GM12891 (cell line): Measurements from ENCODE around the gene PGAM5.
"Not testable (repeated sequence)": the region's sequence is repeated elsewhere in the genome, so short reads cannot be mapped to it uniquely, and the experiment has no call there.

Experiments
- PAX5 ChIP-seq: IDR thresholded peaks from 2 replicates; pipeline ENCODE4 v1.6.1; 2011; ENCODE audit warnings: low read length, moderate library complexity, mild to moderate bottlenecking; ENCODE audit not compliant: insufficient read depth, severe bottlenecking
- POLR2A ChIP-seq: IDR thresholded peaks from 2 replicates; pipeline ENCODE4 v1.6.1; 2011; ENCODE audit warnings: low read depth, low read length, control low read depth
- POLR2AphosphoS5 ChIP-seq: IDR thresholded peaks from 2 replicates; pipeline ENCODE4 v1.6.1; 2011; ENCODE audit warnings: low read depth, low read length, control low read depth
- TAF1 ChIP-seq: IDR thresholded peaks from 2 replicates; pipeline ENCODE4 v1.6.1; 2011; ENCODE audit warnings: low read depth, low read length, control low read depth

- not testable (repeated sequence) for TF ChIP-seq POLR2AphosphoS5, POLR2A, TAF1, PAX5
Measured at GRCh38 chr12:132694888-132695287, 15.8 kb upstream of the PGAM5 start.
